GM12878 (cell line): ENCODE measurements around the gene FRMD3. TPM values are rescaled to one million over a fixed set of nuclear protein-coding genes. Genes with fewer than 3 reads are reported as not detected.
A peak's percentile ranks its signal among the peaks of the same experiment; 100 is the strongest.

Experiments used
- ATAC-seq: fragments of 200-7000 bp; cut with Tn5 transposase; 3 replicates; pipeline ENCODE4 v1.9.1; 2020; ENCODE audit warnings: mild to moderate bottlenecking, moderate library complexity
- BruUV-seq: library from RNA; stranded (reverse); fragments of 400-500 nt; replicated peaks from 2 replicates; lab custom pipeline; 2021; lab: Mats Ljungman, UMichigan
- CTCF ChIA-PET: fragments of 300-600 bp; sonication (Branson Sonifier 250); formaldehyde crosslinking; extraction: SDS; loops from one replicate; lab custom pipeline; 2021; ENCODE audit warnings: inconsistent platforms; lab: Yijun Ruan, JAX
- POLR2A ChIA-PET: fragments of 350-600 bp; formaldehyde crosslinking; extraction: SDS; loops from one replicate; lab custom pipeline; 2021; ENCODE audit warnings: inconsistent platforms; lab: Charles Lee
- RAD21 ChIA-PET: fragments of 300-600 bp; sonication (Branson Sonifier 250); formaldehyde crosslinking; loops from one replicate; lab custom pipeline; 2023; ENCODE audit warnings: antibody characterized with exemption; ENCODE audit not compliant: unreplicated experiment; lab: Charles Lee
- SMC1A ChIA-PET: fragments of 300-600 bp; sonication (Branson Sonifier 250); formaldehyde crosslinking; loops from one replicate; lab custom pipeline; 2023; ENCODE audit not compliant: unreplicated experiment, uncharacterized antibody; lab: Charles Lee
- DNase-seq: peaks from one replicate; pipeline ENCODE4 v3.0.0-alpha.2; 2011; ENCODE audit warnings: low read depth, low spot score
- FAIRE-seq: peaks from 3 replicates; lab custom pipeline; 2011; peaks lifted over from hg19 to GRCh38; lab: Jason Lieb, UNC
- H2AFZ ChIP-seq: 2 replicates; pipeline ENCODE4 v1.6.0; 2011; ENCODE audit warnings: low read depth, low read length, control low read depth; ENCODE audit not compliant: control insufficient read depth
- H3K27ac ChIP-seq: 2 replicates; pipeline ENCODE4 v1.5.1; 2011; ENCODE audit warnings: control low read depth; ENCODE audit not compliant: control insufficient read depth, insufficient read depth
- H3K27me3 ChIP-seq, 2 experiments: replicated peaks in 1 of 2; 2 replicates each; pipeline versions ENCODE4 v1.6.0 to v1.6.1; 2011; ENCODE audit warnings: low read length in 1 of 2; ENCODE audit not compliant: control insufficient read depth in 2 of 2, insufficient read depth in 2 of 2
- H3K36me3 ChIP-seq, 2 experiments: 2 replicates each; pipeline ENCODE4 v1.5.1; 2011; ENCODE audit warnings: low read length in 1 of 2; ENCODE audit not compliant: control insufficient read depth in 2 of 2, insufficient read depth in 2 of 2
- H3K4me1 ChIP-seq: 2 replicates; pipeline ENCODE4 v1.6.1; 2011; ENCODE audit warnings: mild to moderate bottlenecking, low read length, moderate library complexity, mixed read lengths; ENCODE audit not compliant: control insufficient read depth, insufficient read depth
- H3K4me2 ChIP-seq: 2 replicates; pipeline ENCODE4 v1.6.0; 2011; ENCODE audit warnings: control low read depth; ENCODE audit not compliant: control insufficient read depth, insufficient read depth
- H3K4me3 ChIP-seq: fragments of 200-600 bp; sonication (generic); 2 replicates; pipeline ENCODE4 v1.5.1; 2016
- H3K79me2 ChIP-seq: 2 replicates; pipeline ENCODE4 v1.6.0; 2011; ENCODE audit warnings: low read length; ENCODE audit not compliant: control insufficient read depth, insufficient read depth
- H3K9ac ChIP-seq: 2 replicates; pipeline ENCODE4 v1.8.0; 2011; ENCODE audit warnings: low read length, control low read depth, mixed read lengths; ENCODE audit not compliant: control insufficient read depth, insufficient read depth
- H3K9me3 ChIP-seq: replicated peaks from 3 replicates; pipeline ENCODE4 v1.5.1; 2011; ENCODE audit warnings: mild to moderate bottlenecking, low read length; ENCODE audit not compliant: control insufficient read depth, insufficient read depth
- H4K20me1 ChIP-seq: 2 replicates; pipeline ENCODE4 v1.6.0; 2011; ENCODE audit not compliant: control insufficient read depth, insufficient read depth
- CHD2 ChIP-seq: IDR thresholded peaks from 2 replicates; pipeline ENCODE4 v1.6.1; 2011; ENCODE audit warnings: low read depth, low read length, improper control_type of control experiment, borderline replicate concordance
- EZH2 ChIP-seq: IDR thresholded peaks from 2 replicates; pipeline ENCODE4 v1.6.1; 2012; ENCODE audit warnings: low read depth, mild to moderate bottlenecking, control low read depth, inconsistent platforms, low read length, borderline replicate concordance; ENCODE audit not compliant: control insufficient read depth
- POLR2AphosphoS5 ChIP-seq: IDR thresholded peaks from 2 replicates; pipeline ENCODE4 v1.6.1; 2011; ENCODE audit warnings: mild to moderate bottlenecking, low read length, inconsistent platforms
- SP1 ChIP-seq: IDR thresholded peaks from one replicate; pipeline ENCODE4 v1.6.1; 2011; ENCODE audit warnings: low read depth, low read length
- STAT3 ChIP-seq: IDR thresholded peaks from 2 replicates; pipeline ENCODE4 v1.6.1; 2011; ENCODE audit warnings: low read depth, low read length, improper control_type of control experiment
- WRNIP1 ChIP-seq: IDR thresholded peaks from 2 replicates; pipeline ENCODE4 v1.6.1; 2011; ENCODE audit warnings: low read depth, low read length, improper control_type of control experiment, borderline replicate concordance
- YY1 ChIP-seq: IDR thresholded peaks from 2 replicates; pipeline ENCODE4 v1.6.1; 2011; ENCODE audit warnings: low read depth, mild to moderate bottlenecking, low read length
- ZNF622 ChIP-seq: fragments of 450-650 bp; IDR thresholded peaks from 2 replicates; pipeline ENCODE4 v1.6.1; 2017; ENCODE audit warnings: mild to moderate bottlenecking, inconsistent platforms
- WGBS: methylation state at CpG from one replicate; pipeline ENCODE4 v1.1.6; 2016; ENCODE audit warnings: low lambda C conversion rate; ENCODE audit not compliant: insufficient replicate concordance, insufficient coverage; ENCODE audit errors: missing lambda C conversion rate; 5-methylcytosine and 5-hydroxymethylcytosine counted together
- in situ Hi-C: fragments of 300-500 bp; cut with MboI; formaldehyde crosslinking; loops from 9 replicates; pipeline ENCODE4 v1.14.3; 2018; ENCODE audit warnings: mixed read lengths
- intact Hi-C: fragments of 100-400 bp; cut with micrococcal nuclease; formaldehyde crosslinking; loops from one replicate; pipeline ENCODE4 v1.14.2; 2022; ENCODE audit not compliant: unreplicated experiment
- polyA plus RNA-seq, 11 experiments: library from polyadenylated mRNA; depleted of rRNA in 4 of 11; unstranded in 6 of 11; stranded (reverse) in 5 of 11; fragments of >200 nt; fragmentation: Nextera tagmentation in 4 of 11; fragmentation: Illumina TruSeq in 1 of 11; extraction: Ambion mirVana in 4 of 11; extraction: Trizol in 1 of 11; gene quantifications; 1 replicate in 1 of 11; 2 replicates in 10 of 11; pipeline versions ENCODE4 v1.2.1 to v1.2.3, GENCODE V29; 2011 to 2016; ENCODE audit warnings: inconsistent platforms in 2 of 11, missing spikeins in 2 of 11, low read depth in 1 of 11
- total RNA-seq, 4 experiments: library from RNA; depleted of rRNA in 3 of 4; stranded (reverse); fragments of >200 nt in 3 of 4; fragmentation: Illumina TruSeq in 1 of 4; extraction: Trizol in 1 of 4; gene quantifications; 2 replicates each; pipeline versions ENCODE4 v1.2.1 to v1.2.3, GENCODE V29; 2013 to 2021
- TF ChIP-seq, protein P1 (sequence below): IDR thresholded peaks from 2 replicates; pipeline ENCODE4 v1.6.1; 2011; ENCODE audit warnings: low read depth, low read length, improper control_type of control experiment, borderline replicate concordance
- TF ChIP-seq, protein P2 (sequence below): IDR thresholded peaks from 2 replicates; pipeline ENCODE4 v1.6.1; 2011; ENCODE audit warnings: borderline replicate concordance, low read depth, mild to moderate bottlenecking, moderate library complexity, mixed read lengths, low read length; ENCODE audit not compliant: insufficient read depth; ENCODE audit errors: extremely low read length
- TF ChIP-seq, protein P3 (sequence below): fragments of 450-650 bp; IDR thresholded peaks from 2 replicates; pipeline ENCODE4 v1.6.1; 2018; ENCODE audit warnings: mild to moderate bottlenecking, low read depth, moderate library complexity; ENCODE audit not compliant: partially characterized antibody

Gene FRMD3
- total and polyA plus RNA-seq, 10 of the 15 experiments (the other 5 are each of a cell fraction or from before 2014, with no cell fraction given), result 0.04 to 0.68 (median 0.21) TPM; not detected in 1

DNA sequence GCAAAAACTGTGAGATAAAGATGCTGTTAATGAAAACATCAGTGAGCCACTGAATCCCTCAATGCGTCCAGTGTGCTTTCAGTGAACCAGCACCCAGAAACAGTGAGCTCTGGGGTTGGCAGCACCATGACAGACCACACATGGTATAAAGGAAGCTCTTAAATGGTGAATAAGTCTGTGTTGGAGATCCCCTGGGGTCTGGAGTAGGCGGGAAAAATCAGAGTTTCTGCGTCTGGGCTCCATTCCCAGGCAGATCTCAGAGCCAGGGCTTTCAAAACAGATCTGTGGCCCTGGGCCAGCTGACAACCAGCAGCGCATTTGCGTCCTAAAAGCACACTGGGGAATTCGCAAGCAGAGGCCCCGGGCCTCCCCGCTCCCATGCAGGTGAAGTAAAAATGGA, 233.5 kb downstream of the FRMD3 start:
- FAIRE-seq (no peak), ATAC-seq (no peak), DNase-seq (no peak)
- Histone ChIP-seq H4K20me1 (no peaks in the 10 kb centered on the region), H3K4me1 (no peaks in the 10 kb centered on the region), H3K4me3 (no peak overlapping the region), H3K9me3 (no peaks in the 10 kb centered on the region), H3K79me2 (no peaks in the 10 kb centered on the region), H2AFZ (no peak overlapping the region), H3K27me3 (no peaks in the 10 kb centered on the region), H3K9ac (no peak overlapping the region), H3K27ac (no peak overlapping the region), H3K36me3 (no peaks in the 10 kb centered on the region), H3K4me2 (no peak overlapping the region)
- ChIA-PET SMC1A (interaction anchor here (1.5 kb wide), 1 partner anchor 26 kb away, joined by 4 read pairs; no protein-coding TSS in a partner anchor), POLR2A (no interaction called here), RAD21 (no interaction called here), CTCF (interaction anchor here (1.3 kb wide), 1 partner anchor 292 kb away, joined by 4 read pairs; no protein-coding TSS in a partner anchor)
- no TSS peak for BruUV-seq
- TF ChIP-seq POLR2AphosphoS5 (no peak), STAT3 (no peak), EZH2 (no peak)
- TF ChIP-seq, protein P1, sequence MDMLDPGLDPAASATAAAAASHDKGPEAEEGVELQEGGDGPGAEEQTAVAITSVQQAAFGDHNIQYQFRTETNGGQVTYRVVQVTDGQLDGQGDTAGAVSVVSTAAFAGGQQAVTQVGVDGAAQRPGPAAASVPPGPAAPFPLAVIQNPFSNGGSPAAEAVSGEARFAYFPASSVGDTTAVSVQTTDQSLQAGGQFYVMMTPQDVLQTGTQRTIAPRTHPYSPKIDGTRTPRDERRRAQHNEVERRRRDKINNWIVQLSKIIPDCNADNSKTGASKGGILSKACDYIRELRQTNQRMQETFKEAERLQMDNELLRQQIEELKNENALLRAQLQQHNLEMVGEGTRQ, result no peak
- TF ChIP-seq, protein P2, sequence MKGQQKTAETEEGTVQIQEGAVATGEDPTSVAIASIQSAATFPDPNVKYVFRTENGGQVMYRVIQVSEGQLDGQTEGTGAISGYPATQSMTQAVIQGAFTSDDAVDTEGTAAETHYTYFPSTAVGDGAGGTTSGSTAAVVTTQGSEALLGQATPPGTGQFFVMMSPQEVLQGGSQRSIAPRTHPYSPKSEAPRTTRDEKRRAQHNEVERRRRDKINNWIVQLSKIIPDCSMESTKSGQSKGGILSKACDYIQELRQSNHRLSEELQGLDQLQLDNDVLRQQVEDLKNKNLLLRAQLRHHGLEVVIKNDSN, result no peak
- intact Hi-C loops, result no loop called here
- 24% methylated on average over 8 of the region's 8 CpGs for WGBS
- in situ Hi-C loops, result no loop called here

DNA sequence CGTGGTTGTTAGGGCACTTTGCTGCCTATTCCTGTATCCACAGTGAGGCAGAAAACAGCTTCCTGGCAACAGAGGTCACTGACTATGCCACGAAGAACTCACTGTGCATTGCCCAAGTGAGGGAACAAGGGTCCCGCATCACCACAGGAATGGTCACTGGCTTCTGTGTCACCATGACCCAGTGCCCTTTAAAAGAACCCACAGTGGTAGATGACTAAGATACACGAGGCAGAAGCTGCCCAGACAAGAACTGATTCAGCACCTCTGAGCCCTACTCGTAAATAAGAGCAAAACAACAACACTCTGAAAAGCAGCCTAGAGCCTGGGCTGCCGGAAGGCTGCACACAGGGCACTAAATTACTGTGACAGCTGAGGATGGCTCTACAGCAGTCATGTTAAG, 238.6 kb downstream of the FRMD3 start:
- WGBS, result 22% methylated on average over 6 of the region's 6 CpGs
- Histone ChIP-seq H3K9me3 (no peaks in the 10 kb centered on the region), H3K4me3 (no peak overlapping the region), H3K9ac (no peak overlapping the region), H3K36me3 (no peaks in the 10 kb centered on the region), H2AFZ (no peak overlapping the region), H3K27ac (no peak overlapping the region), H4K20me1 (no peaks in the 10 kb centered on the region), H3K4me2 (no peak overlapping the region), H3K4me1 (no peaks in the 10 kb centered on the region), H3K79me2 (no peaks in the 10 kb centered on the region), H3K27me3 (no peaks in the 10 kb centered on the region)
- CTCF ChIA-PET, result no interaction called here
- no TSS peak for BruUV-seq
- POLR2A ChIA-PET, result no interaction called here
- RAD21 ChIA-PET, result no interaction called here
- FAIRE-seq (peak; percentile 13), DNase-seq (no peak), ATAC-seq (peak; percentile 66)
- intact Hi-C loops (no loop called here), in situ Hi-C loops (no loop called here)
- SMC1A ChIA-PET, result no interaction called here
- TF ChIP-seq SP1, result no peak
- no peak for TF ChIP-seq WRNIP1
- TF ChIP-seq, protein P3, sequence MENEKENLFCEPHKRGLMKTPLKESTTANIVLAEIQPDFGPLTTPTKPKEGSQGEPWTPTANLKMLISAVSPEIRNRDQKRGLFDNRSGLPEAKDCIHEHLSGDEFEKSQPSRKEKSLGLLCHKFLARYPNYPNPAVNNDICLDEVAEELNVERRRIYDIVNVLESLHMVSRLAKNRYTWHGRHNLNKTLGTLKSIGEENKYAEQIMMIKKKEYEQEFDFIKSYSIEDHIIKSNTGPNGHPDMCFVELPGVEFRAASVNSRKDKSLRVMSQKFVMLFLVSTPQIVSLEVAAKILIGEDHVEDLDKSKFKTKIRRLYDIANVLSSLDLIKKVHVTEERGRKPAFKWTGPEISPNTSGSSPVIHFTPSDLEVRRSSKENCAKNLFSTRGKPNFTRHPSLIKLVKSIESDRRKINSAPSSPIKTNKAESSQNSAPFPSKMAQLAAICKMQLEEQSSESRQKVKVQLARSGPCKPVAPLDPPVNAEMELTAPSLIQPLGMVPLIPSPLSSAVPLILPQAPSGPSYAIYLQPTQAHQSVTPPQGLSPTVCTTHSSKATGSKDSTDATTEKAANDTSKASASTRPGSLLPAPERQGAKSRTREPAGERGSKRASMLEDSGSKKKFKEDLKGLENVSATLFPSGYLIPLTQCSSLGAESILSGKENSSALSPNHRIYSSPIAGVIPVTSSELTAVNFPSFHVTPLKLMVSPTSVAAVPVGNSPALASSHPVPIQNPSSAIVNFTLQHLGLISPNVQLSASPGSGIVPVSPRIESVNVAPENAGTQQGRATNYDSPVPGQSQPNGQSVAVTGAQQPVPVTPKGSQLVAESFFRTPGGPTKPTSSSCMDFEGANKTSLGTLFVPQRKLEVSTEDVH, result no peak
- no peak for TF ChIP-seq ZNF622
- TF ChIP-seq YY1, result no peak
- no peak for TF ChIP-seq CHD2
